NB4 (cell line): ENCODE data around the gene KRT1.

ENCODE experiments used
- DNase-seq: peaks from one replicate; pipeline ENCODE4 v3.0.0; 2010; ENCODE audit warnings: low read depth
- H3K4me3 ChIP-seq: one replicate; pipeline ENCODE4 v1.5.1; 2011; ENCODE audit warnings: mild to moderate bottlenecking, low read depth, low read length, moderate library complexity
- CTCF ChIP-seq: IDR thresholded peaks from one replicate; pipeline ENCODE4 v1.5.1; 2012; ENCODE audit warnings: low read depth, low read length
- MAX ChIP-seq: IDR thresholded peaks from 2 replicates; pipeline ENCODE4 v1.6.1; 2011; ENCODE audit warnings: low read depth, low read length
- MYC ChIP-seq: IDR thresholded peaks from 2 replicates; pipeline ENCODE4 v1.6.1; 2011; ENCODE audit warnings: low read depth, low read length
- POLR2A ChIP-seq: IDR thresholded peaks from 2 replicates; pipeline ENCODE4 v1.6.1; 2011; ENCODE audit warnings: mild to moderate bottlenecking; ENCODE audit not compliant: insufficient read length; ENCODE audit errors: extremely low read depth

Gene KRT1

GRCh38 chr12:52669426-52669825 lies 10.8 kb downstream of the KRT1 start:
- TF ChIP-seq MYC (no peak), MAX (no peak), POLR2A (no peak), CTCF (no peak)
- no peak for DNase-seq

DNA sequence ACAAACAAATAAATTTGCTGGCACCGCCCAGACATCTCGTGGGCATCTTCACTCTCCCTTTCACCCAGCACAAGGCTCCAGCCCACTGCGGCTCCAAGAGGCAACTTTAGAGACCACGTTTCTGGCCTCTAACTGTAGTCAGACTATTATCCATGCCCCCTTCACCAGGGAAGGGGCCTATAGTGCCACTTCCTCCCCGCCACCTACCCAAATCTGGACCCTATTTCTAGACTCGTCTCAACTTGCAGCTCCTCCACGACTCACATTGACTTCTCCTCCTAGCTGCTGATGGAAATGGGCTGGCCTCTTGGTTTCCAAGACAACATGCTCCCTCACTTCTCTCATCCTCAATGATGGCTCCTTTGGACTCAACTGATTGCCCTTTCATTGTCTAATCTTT lies 12.3 kb downstream of the KRT1 start:
- TF ChIP-seq POLR2A (no peak), CTCF (no peak), MYC (no peak)
- DNase-seq: no peak
- no peak overlapping the region for H3K4me3 ChIP-seq

More at GRCh38 chr12:52669426-52669825, 10.8 kb downstream of the KRT1 start:
- H3K4me3 ChIP-seq: no peak overlapping the region

GRCh38 chr12:52667509-52667908 lies 12.7 kb downstream of the KRT1 start:
- H3K4me3 ChIP-seq: no peak overlapping the region
- no peak for DNase-seq
- TF ChIP-seq MYC (no peak), CTCF (no peak), POLR2A (no peak), MAX (no peak)

- TF ChIP-seq POLR2A (no peak), MAX (no peak), CTCF (no peak), MYC (no peak)
- H3K4me3 ChIP-seq: no peak overlapping the region
- no peak for DNase-seq
Measured at GRCh38 chr12:52666471-52666870, 13.7 kb downstream of the KRT1 start.

- DNase-seq: no peak
- TF ChIP-seq MAX: no peak
- TF ChIP-seq MYC: no peak
- TF ChIP-seq CTCF: no peak
- TF ChIP-seq POLR2A: no peak
- no peak overlapping the region for H3K4me3 ChIP-seq
Measured at GRCh38 chr12:52663420-52663819, 16.8 kb downstream of the KRT1 start.

- TF ChIP-seq MAX: no peak
- no peak for TF ChIP-seq CTCF
- TF ChIP-seq POLR2A: no peak
- no peak for TF ChIP-seq MYC
Measured at GRCh38 chr12:52662918-52663229, 17.3 kb downstream of the KRT1 start.

More at GRCh38 chr12:52662918-52663229, 17.3 kb downstream of the KRT1 start:
- no peak for DNase-seq
- H3K4me3 ChIP-seq: no peak overlapping the region
